ENCODE measurements around the gene TDP1.
"Not testable (repeated sequence)": the region's sequence is repeated elsewhere in the genome, so short reads cannot be mapped to it uniquely, and the experiment has no call there.

TDP1 gene

GRCh38 chr14:89992273-89992672 is 36.5 kb downstream of the TDP1 start:
- DNase-seq: no peak

- no peak for DNase-seq
Measured at GRCh38 chr14:89996963-89997362, 41.2 kb downstream of the TDP1 start.

DNA sequence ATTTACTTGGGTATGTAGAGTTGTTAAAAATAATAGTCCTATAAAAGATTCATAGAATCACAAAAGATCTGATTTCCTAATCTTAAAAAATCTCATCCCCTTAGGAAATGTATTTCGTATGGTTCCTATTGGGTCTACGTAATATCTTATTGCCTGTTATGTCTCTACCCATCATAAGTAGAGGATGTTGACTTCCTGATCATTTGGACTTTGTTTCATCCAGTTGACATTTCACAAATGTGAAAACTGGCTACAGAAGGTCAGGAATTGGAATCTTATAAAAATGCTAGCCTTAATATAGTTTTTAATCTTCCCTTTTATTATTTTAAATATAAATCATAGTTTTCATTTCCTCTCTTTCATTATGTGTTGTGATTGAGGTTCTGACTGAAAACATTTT is 45.2 kb downstream of the TDP1 start:
- DNase-seq: no peak

DNA sequence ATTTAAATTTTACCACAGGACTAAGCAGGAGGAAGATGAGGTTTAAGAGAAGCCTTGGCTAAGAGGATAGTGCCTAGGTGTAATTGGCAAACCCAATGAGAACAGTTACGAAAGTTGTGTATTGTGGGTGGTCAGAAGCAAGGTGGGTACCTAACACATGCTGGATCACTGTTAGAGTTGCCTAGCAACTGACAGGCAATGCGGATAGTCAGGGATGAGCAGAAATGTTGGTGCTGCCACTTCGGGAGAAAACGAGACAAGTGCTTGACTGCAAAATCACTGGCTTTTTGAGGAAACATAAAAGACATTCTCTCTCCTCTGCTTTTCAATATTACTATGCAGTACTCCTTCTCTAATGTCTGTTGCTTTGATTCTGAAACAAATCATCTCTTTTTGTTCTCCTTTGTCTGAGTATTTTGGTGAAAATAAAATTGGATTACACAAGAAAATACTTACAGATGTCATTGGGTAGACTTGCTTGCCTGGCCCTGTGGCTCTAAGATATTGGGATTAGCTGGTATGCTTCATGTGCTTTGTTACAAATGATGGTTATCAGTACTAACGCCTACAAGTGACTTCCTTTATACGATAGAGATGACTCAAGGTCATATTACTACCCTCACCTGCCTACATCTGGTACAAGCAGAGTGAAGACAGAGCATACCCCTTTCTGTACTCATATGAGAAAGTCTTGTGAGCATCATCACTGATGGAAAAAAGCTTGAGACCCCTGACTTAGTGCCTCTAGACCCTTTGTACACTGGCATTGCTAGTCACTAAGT is 48.0 kb downstream of the TDP1 start:
- DNase-seq: no peak

GRCh38 chr14:90005441-90005840 is 49.7 kb downstream of the TDP1 start:
- DNase-seq: no peak

- no peak for DNase-seq
Measured at GRCh38 chr14:90005939-90006530, 50.3 kb downstream of the TDP1 start.

GRCh38 chr14:90017371-90017770 is 61.6 kb downstream of the TDP1 start:
- DNase-seq: no peak

GRCh38 chr14:90019824-90020523 is 64.2 kb downstream of the TDP1 start:
- no peak for DNase-seq

GRCh38 chr14:90023176-90023896 is 67.6 kb downstream of the TDP1 start:
- DNase-seq: no peak

- DNase-seq: no peak
Measured at GRCh38 chr14:90024910-90025309, 69.2 kb downstream of the TDP1 start.

GRCh38 chr14:90026608-90027007 is 70.9 kb downstream of the TDP1 start:
- DNase-seq: not testable (repeated sequence)

- no peak for DNase-seq
Measured at GRCh38 chr14:90027842-90028241, 72.1 kb downstream of the TDP1 start.

DNA sequence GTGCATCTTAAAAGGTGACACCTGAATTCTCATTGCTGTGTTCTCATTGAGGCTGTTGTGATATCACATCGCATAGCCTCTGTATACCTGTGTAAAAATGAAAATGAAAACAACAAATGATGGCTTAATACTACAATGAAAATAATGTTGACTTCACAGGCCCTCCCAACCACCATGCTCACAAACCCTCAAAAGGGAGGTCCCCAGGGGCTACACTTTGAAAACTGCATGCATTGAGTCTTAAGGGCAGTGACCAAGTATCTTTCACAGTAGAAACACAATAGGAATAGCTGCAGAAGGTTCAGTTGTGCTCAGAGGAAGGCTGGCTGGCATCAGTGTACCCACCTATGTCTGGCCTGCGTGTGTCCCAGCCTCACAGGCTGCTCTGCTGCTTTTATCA is 78.4 kb downstream of the TDP1 start:
- DNase-seq: no peak

DNA sequence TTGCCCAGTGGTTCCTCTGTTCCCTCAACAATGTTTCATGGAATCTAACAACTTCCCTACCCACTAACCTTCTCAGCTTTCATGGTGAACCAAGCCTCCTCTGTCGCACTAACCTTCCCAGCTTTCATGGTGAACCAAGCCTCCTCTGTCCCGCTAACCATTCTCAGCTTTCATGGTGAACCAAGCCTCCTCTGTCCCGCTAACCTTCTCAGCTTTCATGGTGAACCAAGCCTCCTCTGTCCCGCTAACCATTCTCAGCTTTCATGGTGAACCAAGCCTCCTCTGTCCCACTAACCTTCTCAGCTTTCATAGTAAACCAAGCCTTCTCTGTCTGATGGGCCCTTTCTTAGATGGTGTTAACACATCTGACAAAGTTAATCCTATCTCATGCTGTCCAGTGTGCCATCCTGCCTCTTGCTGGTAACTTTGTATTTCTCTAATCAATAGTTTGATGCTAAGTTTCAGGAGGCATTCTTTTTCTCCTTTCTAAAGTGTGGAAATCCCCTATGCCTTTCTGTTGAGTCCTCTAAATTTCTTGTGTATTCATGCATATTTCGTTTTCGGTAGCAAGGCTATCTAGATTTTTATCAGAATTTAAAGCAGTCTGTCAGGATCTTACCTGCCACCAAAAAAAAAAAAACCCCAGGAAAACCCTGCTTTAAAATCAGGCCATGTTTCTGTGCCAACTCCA is 79.3 kb downstream of the TDP1 start:
- DNase-seq: no peak

GRCh38 chr14:90039253-90040010 is 83.7 kb downstream of the TDP1 start:
- DNase-seq: no peak

GRCh38 chr14:90040411-90040810 is 84.7 kb downstream of the TDP1 start:
- no peak for DNase-seq

- DNase-seq: no peak
Measured at GRCh38 chr14:90042496-90043252, 86.9 kb downstream of the TDP1 start.

DNA sequence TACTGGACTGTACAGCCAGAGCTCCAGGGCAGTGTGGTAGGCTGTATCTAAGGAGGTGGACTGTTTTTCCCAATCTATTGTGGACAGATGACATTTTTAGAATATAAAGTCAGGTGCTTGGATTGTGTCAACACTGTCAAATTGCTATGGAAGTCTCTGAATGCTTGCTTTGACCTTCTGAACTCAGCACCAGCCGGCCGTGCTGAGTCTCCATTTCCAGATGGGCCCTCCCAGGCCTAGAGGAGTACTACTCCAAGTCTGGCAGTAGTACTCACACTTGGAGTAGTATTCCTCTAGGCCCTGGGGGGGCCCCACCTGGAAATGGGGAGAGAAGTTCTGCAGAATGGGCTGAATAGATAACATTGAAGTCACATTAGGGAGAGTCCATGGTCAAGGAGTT is 89.9 kb downstream of the TDP1 start:
- DNase-seq: no peak

GRCh38 chr14:90049390-90049789 is 93.7 kb downstream of the TDP1 start:
- no peak for DNase-seq

DNA sequence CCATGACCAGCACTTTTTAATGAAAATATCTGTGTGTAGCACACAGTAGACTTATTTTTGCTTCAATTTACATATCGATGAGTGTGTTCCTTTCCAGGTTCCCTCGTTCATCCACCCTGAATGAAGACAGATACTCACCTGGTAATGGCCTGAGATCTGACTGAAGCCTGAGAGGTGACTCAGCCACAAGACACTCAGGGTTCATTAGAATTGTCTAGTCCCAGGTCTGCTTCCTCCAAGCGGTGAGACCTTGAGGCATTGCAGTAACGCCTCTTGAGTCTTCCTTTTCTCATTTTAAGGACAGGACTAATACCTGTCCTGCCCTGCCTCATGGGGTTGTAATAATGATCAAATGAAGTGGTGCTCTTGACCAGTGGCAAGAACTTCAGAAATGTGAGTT is 94.5 kb downstream of the TDP1 start:
- DNase-seq: no peak

DNA sequence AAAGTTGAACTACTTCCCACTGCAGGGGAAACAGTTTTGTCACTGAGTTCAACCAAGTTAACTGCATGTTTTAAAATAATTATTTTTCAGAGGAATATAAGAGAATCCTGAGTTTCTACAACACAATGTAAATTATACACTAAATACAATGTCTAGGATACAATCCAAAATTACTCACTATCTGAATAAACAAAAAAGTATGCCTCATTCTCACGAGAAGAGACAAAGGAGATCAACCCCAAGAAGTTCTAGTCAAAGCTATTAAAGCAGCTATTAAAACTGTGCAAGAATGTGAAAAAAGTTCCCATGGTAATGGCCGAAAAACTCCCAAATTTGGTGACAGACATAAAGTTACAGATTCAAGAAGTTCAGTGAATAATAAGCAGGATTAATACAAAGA is 97.3 kb downstream of the TDP1 start:
- no peak for DNase-seq
